GM10266 (cell line): ENCODE results near the gene DCAF7.

ENCODE experiments used
- DNase-seq: peaks from one replicate; pipeline ENCODE4 v3.0.0; 2012; ENCODE audit errors: extremely low spot score
- CTCF ChIP-seq: IDR thresholded peaks from 2 replicates; pipeline ENCODE4 v1.5.1; 2012; ENCODE audit warnings: mild to moderate bottlenecking, low read depth; ENCODE audit not compliant: control insufficient read depth, insufficient read depth; ENCODE audit errors: missing control alignments

Gene DCAF7

GRCh38 chr17:63631626-63632025 is 81.3 kb downstream of the DCAF7 start:
- no peak for DNase-seq
- TF ChIP-seq CTCF = no peak

- TF ChIP-seq CTCF = no peak
- no peak for DNase-seq
Measured at GRCh38 chr17:63633742-63634141, 83.5 kb downstream of the DCAF7 start.

- no peak for TF ChIP-seq CTCF
- no peak for DNase-seq
Measured at GRCh38 chr17:63634163-63634562, 83.9 kb downstream of the DCAF7 start.

GRCh38 chr17:63634816-63635215 is 84.5 kb downstream of the DCAF7 start:
- TF ChIP-seq CTCF = no peak
- no peak for DNase-seq

- no peak for DNase-seq
- TF ChIP-seq CTCF = no peak
Measured at GRCh38 chr17:63635290-63635689, 85.0 kb downstream of the DCAF7 start.

GRCh38 chr17:63635787-63636186 is 85.5 kb downstream of the DCAF7 start:
- no peak for DNase-seq
- TF ChIP-seq CTCF = no peak

GRCh38 chr17:63639125-63639524 is 88.8 kb downstream of the DCAF7 start:
- no peak for DNase-seq
- TF ChIP-seq CTCF = no peak
